ENCODE data around the gene DNAJC15. TPM values are rescaled to one million over a fixed set of nuclear protein-coding genes. Genes with fewer than 3 reads are reported as not detected.

The DNAJC15 gene
- total RNA-seq, 4 donors from 2014 or later: 1.6 to 8.4 (median 4.1) TPM

GRCh38 chr13:43086181-43086580, 62.8 kb downstream of the DNAJC15 start:
- no peak for TF ChIP-seq POLR2A (IDR thresholded peaks at IDR 0.05)
- no peak for TF ChIP-seq CTCF (IDR thresholded peaks at IDR 0.05)
- DNase-seq (ENCODE audit: low spot score in 2 of 2): no peak
- no peak overlapping the region for H3K4me3 ChIP-seq (ENCODE audit: low read depth, poor library complexity, severe bottlenecking)
- intact Hi-C loops (cut with DNase I; ENCODE audit: low total_unique reads): no loop called here

- no peak for DNase-seq (ENCODE audit: low spot score in 2 of 2)
- no peak for TF ChIP-seq CTCF (IDR thresholded peaks at IDR 0.05)
- no peak for TF ChIP-seq POLR2A (IDR thresholded peaks at IDR 0.05)
- H3K4me3 ChIP-seq (ENCODE audit: low read depth, poor library complexity, severe bottlenecking): no peak overlapping the region
- 60 to 73% methylated on average over 4 of the region's 4 CpGs for WGBS, 2 donors
- intact Hi-C loops (cut with DNase I; ENCODE audit: low total_unique reads): no loop called here
These were observed 64.7 kb downstream of the DNAJC15 start for GRCh38 chr13:43088093-43088511.

GRCh38 chr13:43089912-43090498, 66.6 kb downstream of the DNAJC15 start:
- no peak overlapping the region for H3K4me3 ChIP-seq (ENCODE audit: low read depth, poor library complexity, severe bottlenecking)
- no peak for TF ChIP-seq POLR2A (IDR thresholded peaks at IDR 0.05)
- no peak for TF ChIP-seq CTCF (IDR thresholded peaks at IDR 0.05)
- no peak for DNase-seq (ENCODE audit: low spot score in 2 of 2)
- WGBS, 2 donors: 69 to 80% methylated on average over 1 of the region's 1 CpG
- intact Hi-C loops (cut with DNase I; ENCODE audit: low total_unique reads): loop anchor here (5.0 kb wide), 1 partner anchor 712 kb away; no protein-coding TSS in a partner anchor

GRCh38 chr13:43094901-43095300, 71.5 kb downstream of the DNAJC15 start:
- intact Hi-C loops (cut with DNase I; ENCODE audit: low total_unique reads): loop anchor here (5.0 kb wide), 1 partner anchor 707 kb away; no protein-coding TSS in a partner anchor
- no peak for TF ChIP-seq CTCF (IDR thresholded peaks at IDR 0.05)
- no peak for TF ChIP-seq POLR2A (IDR thresholded peaks at IDR 0.05)
- DNase-seq (ENCODE audit: low spot score in 2 of 2): no peak
- H3K4me3 ChIP-seq (ENCODE audit: low read depth, poor library complexity, severe bottlenecking): no peak overlapping the region
- 84 to 94% methylated on average over 1 of the region's 1 CpG for WGBS, 2 donors

- intact Hi-C loops (cut with DNase I; ENCODE audit: low total_unique reads): no loop called here
- TF ChIP-seq POLR2A (IDR thresholded peaks at IDR 0.05): no peak
- TF ChIP-seq CTCF (IDR thresholded peaks at IDR 0.05): no peak
- 65 to 73% methylated on average over 2 of the region's 2 CpGs for WGBS, 2 donors
- no peak for DNase-seq (ENCODE audit: low spot score in 2 of 2)
- H3K4me3 ChIP-seq (ENCODE audit: low read depth, poor library complexity, severe bottlenecking): no peak overlapping the region
These were observed 72.7 kb downstream of the DNAJC15 start for GRCh38 chr13:43095771-43096719.

Measured in lower leg skin (tissue), 4 donors.